WTC11 (cell line): Measurements from ENCODE around the gene KIF2A. TPM values are rescaled to one million over a fixed set of nuclear protein-coding genes. Genes with fewer than 3 reads are reported as not detected.
A peak's percentile ranks its signal among the peaks of the same experiment; 100 is the strongest.

ENCODE experiments used
- ARID4B ChIP-seq: sonication (generic); formaldehyde crosslinking; IDR thresholded peaks from 2 replicates; pipeline ENCODE4 v1.8.0; 2023; ENCODE audit warnings: missing genetic modification reagents, mild to moderate bottlenecking, borderline replicate concordance
- CREB1 ChIP-seq: sonication (generic); formaldehyde crosslinking; IDR thresholded peaks from 2 replicates; pipeline ENCODE4 v1.8.0; 2023; ENCODE audit warnings: mild to moderate bottlenecking, missing genetic modification reagents
- CREM ChIP-seq: sonication (generic); formaldehyde crosslinking; IDR thresholded peaks from 2 replicates; pipeline ENCODE4 v1.8.1; 2022; ENCODE audit warnings: mild to moderate bottlenecking, missing genetic modification reagents, moderate library complexity
- ETV6 ChIP-seq: sonication (generic); formaldehyde crosslinking; IDR thresholded peaks from 2 replicates; pipeline ENCODE4 v1.8.1; 2022; ENCODE audit warnings: mild to moderate bottlenecking, missing genetic modification reagents
- FOXJ3 ChIP-seq: sonication (generic); formaldehyde crosslinking; IDR thresholded peaks from 2 replicates; pipeline ENCODE4 v1.9.0; 2021; ENCODE audit warnings: missing genetic modification reagents, mild to moderate bottlenecking, borderline replicate concordance
- FOXP1 ChIP-seq: sonication (generic); formaldehyde crosslinking; IDR thresholded peaks from 2 replicates; pipeline ENCODE4 v1.8.0; 2022; ENCODE audit warnings: missing genetic modification reagents, mild to moderate bottlenecking, moderate library complexity, borderline replicate concordance
- GTF2I ChIP-seq: fragments of 250-450 bp; sonication (Bioruptor Pico); conservative IDR thresholded peaks from 2 replicates; pipeline ENCODE4 v1.4.0; 2021; ENCODE audit warnings: mild to moderate bottlenecking
- HMGA2 ChIP-seq: fragments of 250-450 bp; sonication (Bioruptor Pico); IDR thresholded peaks from 2 replicates; pipeline ENCODE4 v1.4.0; 2021; ENCODE audit warnings: mild to moderate bottlenecking, moderate library complexity
- MYBL2 ChIP-seq: sonication (generic); formaldehyde crosslinking; IDR thresholded peaks from 2 replicates; pipeline ENCODE4 v1.8.1; 2023; ENCODE audit warnings: mild to moderate bottlenecking, moderate library complexity, missing genetic modification reagents
- NR1H2 ChIP-seq: sonication (generic); formaldehyde crosslinking; IDR thresholded peaks from 2 replicates; pipeline ENCODE4 v1.9.0; 2021; ENCODE audit warnings: mild to moderate bottlenecking, moderate library complexity, missing genetic modification reagents
- NR2C2 ChIP-seq: sonication (generic); formaldehyde crosslinking; IDR thresholded peaks from 2 replicates; pipeline ENCODE4 v1.8.0; 2022; ENCODE audit warnings: mild to moderate bottlenecking, missing genetic modification reagents
- RELA ChIP-seq: sonication (generic); formaldehyde crosslinking; IDR thresholded peaks from 2 replicates; pipeline ENCODE4 v1.8.1; 2022; ENCODE audit warnings: missing genetic modification reagents, mild to moderate bottlenecking, borderline replicate concordance
- SP1 ChIP-seq: sonication (generic); formaldehyde crosslinking; conservative IDR thresholded peaks from 2 replicates; pipeline ENCODE4 v1.8.1; 2022; ENCODE audit warnings: missing genetic modification reagents
- TEAD4 ChIP-seq: sonication (generic); formaldehyde crosslinking; IDR thresholded peaks from 2 replicates; pipeline ENCODE4 v1.8.0; 2022; ENCODE audit warnings: mild to moderate bottlenecking, missing genetic modification reagents
- USF2 ChIP-seq: sonication (generic); formaldehyde crosslinking; IDR thresholded peaks from 2 replicates; pipeline ENCODE4 v1.8.1; 2023; ENCODE audit warnings: mild to moderate bottlenecking, missing genetic modification reagents, moderate library complexity
- ZBTB21 ChIP-seq: sonication (generic); formaldehyde crosslinking; IDR thresholded peaks from 2 replicates; pipeline ENCODE4 v1.8.1; 2023; ENCODE audit warnings: mild to moderate bottlenecking, missing genetic modification reagents, borderline replicate concordance
- ZNF425 ChIP-seq: fragments of 250-450 bp; sonication (Bioruptor Pico); conservative IDR thresholded peaks from 2 replicates; pipeline ENCODE4 v1.9.0; 2021; ENCODE audit warnings: mild to moderate bottlenecking
- ZNF671 ChIP-seq: fragments of 250-450 bp; sonication (Bioruptor Pico); IDR thresholded peaks from 2 replicates; pipeline ENCODE4 v1.8.0; 2021; ENCODE audit warnings: mild to moderate bottlenecking
- total RNA-seq: library from RNA; stranded (reverse); gene quantifications from 3 replicates; pipeline ENCODE4 v1.2.3, GENCODE V29; 2021
- TF ChIP-seq, protein P1 (sequence below): fragments of 250-450 bp; sonication (Bioruptor Pico); IDR thresholded peaks from 2 replicates; pipeline ENCODE4 v1.9.0; 2021; ENCODE audit warnings: mild to moderate bottlenecking
- TF ChIP-seq, protein P2 (sequence below): fragments of 250-450 bp; sonication (Bioruptor Pico); IDR thresholded peaks from 2 replicates; pipeline ENCODE4 v2.1.2; 2022; ENCODE audit warnings: mild to moderate bottlenecking, moderate library complexity
- TF ChIP-seq, protein P3 (sequence below): sonication (generic); formaldehyde crosslinking; IDR thresholded peaks from 2 replicates; pipeline ENCODE4 v1.8.0; 2022; ENCODE audit warnings: mild to moderate bottlenecking, missing genetic modification reagents
- TF ChIP-seq, protein P4 (sequence below): sonication (generic); formaldehyde crosslinking; IDR thresholded peaks from 2 replicates; pipeline ENCODE4 v1.8.0; 2022; ENCODE audit warnings: mild to moderate bottlenecking, missing genetic modification reagents

Gene KIF2A
- total RNA-seq, 1 experiment from 2014 or later = 77.8 TPM

GRCh38 chr5:62403411-62404250 lies 97.6 kb downstream of the KIF2A start, which contains the start of gene DIMT1 (continued):
- TF ChIP-seq CREB1 (CRISPR knock-in tag) = 0 out of 2 replicates have a peak, but pooled peaks have one; percentile 34
- no peak for TF ChIP-seq GTF2I (CRISPR knock-in tag)
- TF ChIP-seq USF2 (CRISPR knock-in tag) = peak; percentile 54
- no peak for TF ChIP-seq FOXJ3 (CRISPR knock-in tag)
- no peak; the same call in 1 of the 2 replicates for TF ChIP-seq HMGA2
- TF ChIP-seq FOXP1 = peak; percentile 95
- TF ChIP-seq ZNF425 (CRISPR knock-in tag) = no peak
- TF ChIP-seq ARID4B (CRISPR knock-in tag) = peak; percentile 95
- no peak for TF ChIP-seq NR1H2 (CRISPR knock-in tag)
- TF ChIP-seq, protein P1, sequence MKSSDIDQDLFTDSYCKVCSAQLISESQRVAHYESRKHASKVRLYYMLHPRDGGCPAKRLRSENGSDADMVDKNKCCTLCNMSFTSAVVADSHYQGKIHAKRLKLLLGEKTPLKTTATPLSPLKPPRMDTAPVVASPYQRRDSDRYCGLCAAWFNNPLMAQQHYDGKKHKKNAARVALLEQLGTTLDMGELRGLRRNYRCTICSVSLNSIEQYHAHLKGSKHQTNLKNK = no peak
- TF ChIP-seq, protein P2, sequence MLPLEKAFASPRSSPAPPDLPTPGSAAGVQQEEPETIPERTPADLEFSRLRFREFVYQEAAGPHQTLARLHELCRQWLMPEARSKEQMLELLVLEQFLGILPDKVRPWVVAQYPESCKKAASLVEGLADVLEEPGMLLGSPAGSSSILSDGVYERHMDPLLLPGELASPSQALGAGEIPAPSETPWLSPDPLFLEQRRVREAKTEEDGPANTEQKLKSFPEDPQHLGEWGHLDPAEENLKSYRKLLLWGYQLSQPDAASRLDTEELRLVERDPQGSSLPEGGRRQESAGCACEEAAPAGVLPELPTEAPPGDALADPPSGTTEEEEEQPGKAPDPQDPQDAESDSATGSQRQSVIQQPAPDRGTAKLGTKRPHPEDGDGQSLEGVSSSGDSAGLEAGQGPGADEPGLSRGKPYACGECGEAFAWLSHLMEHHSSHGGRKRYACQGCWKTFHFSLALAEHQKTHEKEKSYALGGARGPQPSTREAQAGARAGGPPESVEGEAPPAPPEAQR (CRISPR knock-in tag) = no peak
- no peak for TF ChIP-seq NR2C2 (CRISPR knock-in tag)
- peak; percentile 89 for TF ChIP-seq ETV6
- no peak for TF ChIP-seq TEAD4 (CRISPR knock-in tag)
- TF ChIP-seq, protein P3, sequence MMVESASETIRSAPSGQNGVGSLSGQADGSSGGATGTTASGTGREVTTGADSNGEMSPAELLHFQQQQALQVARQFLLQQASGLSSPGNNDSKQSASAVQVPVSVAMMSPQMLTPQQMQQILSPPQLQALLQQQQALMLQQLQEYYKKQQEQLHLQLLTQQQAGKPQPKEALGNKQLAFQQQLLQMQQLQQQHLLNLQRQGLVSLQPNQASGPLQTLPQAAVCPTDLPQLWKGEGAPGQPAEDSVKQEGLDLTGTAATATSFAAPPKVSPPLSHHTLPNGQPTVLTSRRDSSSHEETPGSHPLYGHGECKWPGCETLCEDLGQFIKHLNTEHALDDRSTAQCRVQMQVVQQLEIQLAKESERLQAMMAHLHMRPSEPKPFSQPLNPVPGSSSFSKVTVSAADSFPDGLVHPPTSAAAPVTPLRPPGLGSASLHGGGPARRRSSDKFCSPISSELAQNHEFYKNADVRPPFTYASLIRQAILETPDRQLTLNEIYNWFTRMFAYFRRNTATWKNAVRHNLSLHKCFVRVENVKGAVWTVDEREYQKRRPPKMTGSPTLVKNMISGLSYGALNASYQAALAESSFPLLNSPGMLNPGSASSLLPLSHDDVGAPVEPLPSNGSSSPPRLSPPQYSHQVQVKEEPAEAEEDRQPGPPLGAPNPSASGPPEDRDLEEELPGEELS (CRISPR knock-in tag) = 0 out of 2 replicates have a peak, but pooled peaks have one; percentile 53
- TF ChIP-seq MYBL2 (CRISPR knock-in tag) = peak; percentile 79
- no peak for TF ChIP-seq RELA (CRISPR knock-in tag)
- no peak; the same call in 1 of the 2 replicates for TF ChIP-seq ZBTB21 (CRISPR knock-in tag)
- peak; percentile 93 for TF ChIP-seq SP1 (CRISPR knock-in tag)
- TF ChIP-seq, protein P4, sequence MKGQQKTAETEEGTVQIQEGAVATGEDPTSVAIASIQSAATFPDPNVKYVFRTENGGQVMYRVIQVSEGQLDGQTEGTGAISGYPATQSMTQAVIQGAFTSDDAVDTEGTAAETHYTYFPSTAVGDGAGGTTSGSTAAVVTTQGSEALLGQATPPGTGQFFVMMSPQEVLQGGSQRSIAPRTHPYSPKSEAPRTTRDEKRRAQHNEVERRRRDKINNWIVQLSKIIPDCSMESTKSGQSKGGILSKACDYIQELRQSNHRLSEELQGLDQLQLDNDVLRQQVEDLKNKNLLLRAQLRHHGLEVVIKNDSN (CRISPR knock-in tag) = peak; percentile 73
- peak; percentile 73; the same call in 1 of the 2 replicates for TF ChIP-seq CREM
- no peak for TF ChIP-seq ZNF671 (CRISPR knock-in tag)
